OCI-LY3 (cell line): ENCODE measurements around the gene ME3.
"Not testable (repeated sequence)": the region's sequence is repeated elsewhere in the genome, so short reads cannot be mapped to it uniquely, and the experiment has no call there.

Source experiments
- H2AFZ ChIP-seq: fragments of 200-600, 300-600 bp; shearing (Covaris generic); 2 replicates; pipeline ENCODE4 v1.6.0; 2014; ENCODE audit warnings: antibody characterized with exemption, low read depth, low read length
- H3K27ac ChIP-seq: fragments of 200-600, 300-600 bp; sonication (generic); 2 replicates; pipeline ENCODE4 v1.5.1; 2014; ENCODE audit warnings: mild to moderate bottlenecking, low read length, moderate library complexity, mixed read lengths
- H3K27me3 ChIP-seq: fragments of 200-600, 300-600 bp; sonication (generic); 2 replicates; pipeline ENCODE4 v1.6.1; 2014; ENCODE audit warnings: low read depth, low read length, mixed read lengths
- H3K36me3 ChIP-seq: fragments of 200-600, 300-600 bp; sonication (generic); replicated peaks from 2 replicates; pipeline ENCODE3; 2014; ENCODE audit warnings: low read depth, low read length, mixed read lengths
- H3K4me1 ChIP-seq: fragments of 300-600, 200-600 bp; sonication (generic); 2 replicates; pipeline ENCODE4 v1.6.1; 2014; ENCODE audit warnings: low read length, mixed read lengths
- H3K4me2 ChIP-seq: fragments of 200-600, 300-600 bp; sonication (generic); 2 replicates; pipeline ENCODE4 v1.6.1; 2014; ENCODE audit warnings: low read length, mixed read lengths
- H3K4me3 ChIP-seq: fragments of 300-600, 200-600 bp; sonication (generic); 2 replicates; pipeline ENCODE4 v1.5.1; 2014; ENCODE audit warnings: antibody characterized with exemption, mild to moderate bottlenecking, low read length, moderate library complexity
- H3K79me2 ChIP-seq: fragments of 300-600, 200-600 bp; shearing (Covaris generic); 2 replicates; pipeline ENCODE4 v1.6.1; 2014; ENCODE audit warnings: mild to moderate bottlenecking, low read length, mixed read lengths
- H3K9ac ChIP-seq: fragments of 300-600, 200-600 bp; shearing (Covaris generic); 2 replicates; pipeline ENCODE4 v1.6.0; 2014; ENCODE audit warnings: mild to moderate bottlenecking, low read length, moderate library complexity
- H3K9me3 ChIP-seq: fragments of 200-600, 300-600 bp; shearing (Covaris generic); 2 replicates; pipeline ENCODE4 v1.6.1; 2014; ENCODE audit warnings: low read length, mixed read lengths; ENCODE audit not compliant: insufficient read depth
- H4K20me1 ChIP-seq: fragments of 200-600, 300-600 bp; sonication (generic); 2 replicates; pipeline ENCODE4 v1.6.1; 2016; ENCODE audit warnings: low read length, mixed read lengths; ENCODE audit not compliant: insufficient read depth
- CTCF ChIP-seq: fragments of 200-600, 300-600 bp; sonication (generic); IDR thresholded peaks from 2 replicates; pipeline ENCODE4 v1.5.1; 2014; ENCODE audit warnings: antibody characterized with exemption, low read length, low read depth
- EZH2phosphoT487 ChIP-seq: fragments of 200-600 bp; shearing (Covaris generic); IDR thresholded peaks from 2 replicates; pipeline ENCODE4 v1.6.1; 2018; ENCODE audit warnings: antibody characterized with exemption, mixed run types, low read depth

The ME3 gene

GRCh38 chr11:86547727-86548126 is 124.7 kb downstream of the ME3 start:
- no peaks in the 10 kb centered on the region for H3K4me1 ChIP-seq
- H3K9ac ChIP-seq: no peak overlapping the region
- no peak overlapping the region for H3K27ac ChIP-seq

GRCh38 chr11:86541299-86541698 is 131.1 kb downstream of the ME3 start:
- not testable (repeated sequence) for H3K9ac ChIP-seq, H3K36me3 ChIP-seq, H3K4me1 ChIP-seq, H3K9me3 ChIP-seq, H3K4me3 ChIP-seq, H2AFZ ChIP-seq, H3K4me2 ChIP-seq, H3K79me2 ChIP-seq, H3K27ac ChIP-seq, H4K20me1 ChIP-seq, H3K27me3 ChIP-seq

More at GRCh38 chr11:86547727-86548126, 124.7 kb downstream of the ME3 start:
- Histone ChIP-seq H2AFZ (no peak overlapping the region), H3K9me3 (no peaks in the 10 kb centered on the region), H3K36me3 (no peaks in the 10 kb centered on the region), H3K4me3 (no peak overlapping the region), H4K20me1 (no peaks in the 10 kb centered on the region), H3K27me3 (peaks cover 13% of the 10 kb centered on the region), H3K79me2 (no peaks in the 10 kb centered on the region), H3K4me2 (no peak overlapping the region)
- TF ChIP-seq EZH2phosphoT487: no peak
- no peak for TF ChIP-seq CTCF

GRCh38 chr11:86538223-86538548 is 134.2 kb downstream of the ME3 start:
- no peaks in the 10 kb centered on the region for H3K36me3 ChIP-seq
- no peaks in the 10 kb centered on the region for H3K27me3 ChIP-seq
- H3K27ac ChIP-seq: no peak overlapping the region
- H3K9me3 ChIP-seq: no peaks in the 10 kb centered on the region
- no peak for TF ChIP-seq CTCF
- no peak for TF ChIP-seq EZH2phosphoT487
- H3K9ac ChIP-seq: no peak overlapping the region
- no peak overlapping the region for H3K4me2 ChIP-seq
- no peaks in the 10 kb centered on the region for H4K20me1 ChIP-seq
- H3K4me1 ChIP-seq: no peaks in the 10 kb centered on the region
- H3K4me3 ChIP-seq: no peak overlapping the region
- H3K79me2 ChIP-seq: no peaks in the 10 kb centered on the region
- H2AFZ ChIP-seq: no peak overlapping the region

GRCh38 chr11:86537541-86538222 is 134.7 kb downstream of the ME3 start:
- H3K79me2 ChIP-seq: no peaks in the 10 kb centered on the region
- no peaks in the 10 kb centered on the region for H3K36me3 ChIP-seq
- peak; percentile 37 for TF ChIP-seq CTCF
- TF ChIP-seq EZH2phosphoT487: no peak
- H3K4me1 ChIP-seq: no peaks in the 10 kb centered on the region
- no peaks in the 10 kb centered on the region for H4K20me1 ChIP-seq
- no peak overlapping the region for H3K27ac ChIP-seq
- no peak overlapping the region for H2AFZ ChIP-seq
- no peak overlapping the region for H3K4me3 ChIP-seq
- no peak overlapping the region for H3K9ac ChIP-seq
- H3K27me3 ChIP-seq: no peaks in the 10 kb centered on the region
- no peaks in the 10 kb centered on the region for H3K9me3 ChIP-seq
- H3K4me2 ChIP-seq: no peak overlapping the region

GRCh38 chr11:86535773-86536172 is 136.6 kb downstream of the ME3 start:
- no peaks in the 10 kb centered on the region for H3K27me3 ChIP-seq
- no peak overlapping the region for H2AFZ ChIP-seq
- no peaks in the 10 kb centered on the region for H3K79me2 ChIP-seq
- TF ChIP-seq EZH2phosphoT487 (no peak), CTCF (no peak)
- no peaks in the 10 kb centered on the region for H4K20me1 ChIP-seq
- no peak overlapping the region for H3K27ac ChIP-seq
- no peaks in the 10 kb centered on the region for H3K4me1 ChIP-seq
- H3K4me2 ChIP-seq: no peak overlapping the region
- no peak overlapping the region for H3K9ac ChIP-seq
- H3K4me3 ChIP-seq: no peak overlapping the region
- no peaks in the 10 kb centered on the region for H3K9me3 ChIP-seq
- no peaks in the 10 kb centered on the region for H3K36me3 ChIP-seq
